Breast epithelium (tissue), 4 donors: ENCODE measurements around the gene CMSS1. TPM values are rescaled to one million over a fixed set of nuclear protein-coding genes. Genes with fewer than 3 reads are reported as not detected.
"Not testable (repeated sequence)": the region's sequence is repeated elsewhere in the genome, so short reads cannot be mapped to it uniquely, and the experiment has no call there.

ENCODE experiments used
- DNase-seq, 2 donors: peaks; one replicate each; pipeline ENCODE4 v3.0.0-alpha.2; 2019; ENCODE audit warnings: low spot score in 2 of 2
- H3K27ac ChIP-seq, 2 donors: fragments of 200-600 bp; sonication (generic) in 1 of 2; one replicate each; pipeline ENCODE4 v1.5.1; 2016 to 2019; ENCODE audit warnings: mild to moderate bottlenecking in 1 of 2
- H3K27me3 ChIP-seq, 2 donors: fragments of 200-600 bp; sonication (generic) in 1 of 2; one replicate each; pipeline versions ENCODE4 v1.5.1 to v1.6.0; 2017 to 2019; ENCODE audit warnings: control low read depth in 1 of 2, mild to moderate bottlenecking in 1 of 2
- H3K36me3 ChIP-seq: fragments of 200-600 bp; one replicate; pipeline ENCODE4 v1.5.1; 2019
- H3K4me1 ChIP-seq, 2 donors: fragments of 200-600 bp; sonication (generic); one replicate each; pipeline ENCODE4 v1.5.1; 2016 to 2019; ENCODE audit warnings: control low read depth in 1 of 2
- H3K4me3 ChIP-seq, 3 donors: fragments of 200-600 bp; sonication (generic); 1 replicate in 2 of 3; 2 replicates in 1 of 3; pipeline ENCODE4 v1.5.1; 2016 to 2019; ENCODE audit warnings: mild to moderate bottlenecking in 3 of 3, moderate library complexity in 2 of 3
- H3K9me3 ChIP-seq, 2 donors: fragments of 200-600 bp; sonication (generic) in 1 of 2; one replicate each; pipeline ENCODE4 v1.5.1; 2016 to 2019; ENCODE audit warnings: control low read depth in 1 of 2
- CTCF ChIP-seq, 3 donors: fragments of 450-650 bp; IDR thresholded peaks; one replicate each; pipeline ENCODE4 v1.5.1; 2016 to 2017; ENCODE audit warnings: antibody characterized with exemption in 3 of 3, mild to moderate bottlenecking in 3 of 3, moderate library complexity in 3 of 3
- POLR2A ChIP-seq: fragments of 450-650 bp; IDR thresholded peaks from one replicate; pipeline ENCODE4 v1.6.1; 2016; ENCODE audit warnings: antibody characterized with exemption, mild to moderate bottlenecking, moderate library complexity
- POLR2AphosphoS5 ChIP-seq, 3 donors: sonication (generic); formaldehyde crosslinking; IDR thresholded peaks; one replicate each; pipeline ENCODE4 v1.6.1; 2017; ENCODE audit warnings: antibody characterized with exemption in 3 of 3
- intact Hi-C: fragments of 100-400 bp; cut with DNase I; formaldehyde crosslinking; loops from one replicate; pipeline ENCODE4 v1.15.1; 2023; ENCODE audit warnings: low total_unique reads
- total RNA-seq, 3 donors: library from RNA; depleted of rRNA; stranded (reverse); fragments of >200 nt; gene quantifications; one replicate each; pipeline ENCODE4 v1.1.0, GENCODE V29; 2016

Gene CMSS1
- total RNA-seq, 3 donors from 2014 or later, result 15.5 to 35.4 (median 16.1) TPM

GRCh38 chr3:99838755-99839154 is 21.1 kb downstream of the CMSS1 start:
- Histone ChIP-seq H3K36me3 (no peaks in the 10 kb centered on the region), H3K4me1 (peaks cover 0 to 7% of the 10 kb centered on the region in 2 donors), H3K4me3 (no peak overlapping the region), H3K9me3 (no peaks in the 10 kb centered on the region), H3K27ac (no peak overlapping the region), H3K27me3 (no peaks in the 10 kb centered on the region)
- intact Hi-C loops, result loop anchor here (10.0 kb wide), 1 partner anchor 416 kb away; no protein-coding TSS in a partner anchor
- DNase-seq, result no peak
- TF ChIP-seq POLR2AphosphoS5 (IDR thresholded peaks at IDR 0.05) (no peak), POLR2A (no peak), CTCF (IDR thresholded peaks at IDR 0.05) (no peak)

GRCh38 chr3:99839613-99840012 is 22.0 kb downstream of the CMSS1 start:
- H3K9me3 ChIP-seq, result no peaks in the 10 kb centered on the region
- intact Hi-C loops, result loop anchor here (10.0 kb wide), 1 partner anchor 415 kb away; no protein-coding TSS in a partner anchor
- TF ChIP-seq POLR2AphosphoS5 (IDR thresholded peaks at IDR 0.05) (no peak), POLR2A (no peak), CTCF (IDR thresholded peaks at IDR 0.05) (no peak)
- no peaks in the 10 kb centered on the region for H3K27me3 ChIP-seq
- no peak overlapping the region for H3K27ac ChIP-seq
- H3K36me3 ChIP-seq, result no peaks in the 10 kb centered on the region
- no peak overlapping the region for H3K4me3 ChIP-seq
- no peak for DNase-seq
- peaks cover 0 to 7% of the 10 kb centered on the region in 2 donors for H3K4me1 ChIP-seq

GRCh38 chr3:99841949-99842348 is 24.3 kb downstream of the CMSS1 start:
- intact Hi-C loops, H3K27me3 ChIP-seq, DNase-seq, H3K36me3 ChIP-seq, H3K4me3 ChIP-seq, H3K9me3 ChIP-seq, H3K27ac ChIP-seq, H3K4me1 ChIP-seq: not testable (repeated sequence)

GRCh38 chr3:99842826-99843589 is 25.3 kb downstream of the CMSS1 start:
- TF ChIP-seq CTCF (IDR thresholded peaks at IDR 0.05) (peak; percentile 57 to 79 (median 71)), POLR2A (no peak)
- DNase-seq, result no peak
- Histone ChIP-seq H3K27ac (peak overlapping the region; percentile 56 to 61), H3K9me3 (no peaks in the 10 kb centered on the region), H3K4me3 (no peak overlapping the region), H3K36me3 (no peaks in the 10 kb centered on the region), H3K27me3 (no peaks in the 10 kb centered on the region), H3K4me1 (no peaks in the 10 kb centered on the region)
- intact Hi-C loops, result no loop called here

- no peak for DNase-seq
- Histone ChIP-seq H3K9me3 (no peaks in the 10 kb centered on the region), H3K4me1 (no peaks in the 10 kb centered on the region), H3K36me3 (no peaks in the 10 kb centered on the region), H3K27me3 (no peaks in the 10 kb centered on the region), H3K27ac (peak overlapping the region; percentile 56 to 61), H3K4me3 (no peak overlapping the region)
- intact Hi-C loops, result no loop called here
- TF ChIP-seq POLR2AphosphoS5 (IDR thresholded peaks at IDR 0.05) (no peak), POLR2A (no peak), CTCF (IDR thresholded peaks at IDR 0.05) (no peak)
These were observed 26.1 kb downstream of the CMSS1 start for GRCh38 chr3:99843590-99844258.
